Stimulated activated CD8-positive, alpha-beta memory T cell treated with anti-CD3 and anti-CD28 coated beads, Interleukin-7, amount 100 ng/mL, for 1 hour (primary cell): ENCODE results near the gene DDX47.

Experiments used
- DNase-seq, 2 donors: peaks; one replicate each; pipeline ENCODE4 v3.0.0-alpha.2; 2020; ENCODE audit warnings: low read depth in 2 of 2

DDX47 gene

DNA sequence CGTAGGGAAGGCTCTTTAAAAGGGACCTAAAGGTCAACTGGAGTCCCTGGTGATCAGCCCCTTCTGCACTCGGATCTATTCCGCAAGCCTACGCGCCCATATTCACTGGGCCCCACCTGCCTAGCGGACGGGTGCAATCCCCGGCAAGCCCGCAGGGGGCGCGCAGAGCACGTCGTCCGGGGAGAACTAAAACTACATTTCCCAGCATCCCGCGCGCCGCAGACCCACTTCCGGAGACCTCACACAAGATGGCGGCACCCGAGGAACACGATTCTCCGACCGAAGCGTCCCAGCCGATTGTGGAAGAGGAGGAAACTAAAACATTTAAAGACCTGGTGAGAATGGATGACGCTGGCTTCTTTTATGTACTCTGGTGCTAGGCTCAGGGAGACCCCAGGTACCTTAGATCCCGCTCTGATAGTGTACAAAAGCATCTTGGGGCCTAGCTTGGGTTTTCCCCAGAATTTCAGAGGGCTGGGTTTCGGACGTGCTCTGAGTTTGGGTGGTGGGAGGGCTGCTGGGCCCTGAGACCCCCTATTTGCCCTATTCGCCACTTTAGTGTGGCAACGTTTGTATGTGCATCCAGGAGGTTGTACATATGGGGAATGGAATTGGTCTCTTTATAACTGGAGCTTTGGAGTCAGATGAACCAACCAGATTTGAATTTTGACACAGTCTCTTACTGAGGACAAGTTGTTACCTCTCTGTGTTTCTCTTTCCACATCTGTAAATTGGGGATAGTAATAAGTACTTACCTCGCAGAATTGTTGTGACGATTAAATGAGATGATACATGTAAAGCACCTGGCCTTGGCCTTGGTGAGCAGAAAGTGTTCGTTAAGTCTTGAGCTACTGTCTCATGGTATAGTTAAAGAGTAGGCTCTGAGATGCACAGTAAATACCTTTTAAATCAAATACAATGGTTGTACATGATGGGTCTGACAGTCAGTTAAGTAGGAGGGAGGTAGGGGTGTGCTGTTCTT, at the start of gene DDX47:
Gene DDX47 (plus strand): TSS at position 227 of the 982 bp plus-strand sequence. CDS start 22 bp downstream, at position 249.
- DNase-seq = peak; percentile 96 to 97

GRCh38 chr12:12764824-12765223, 48.3 kb upstream of the DDX47 start:
- no peak for DNase-seq

DNA sequence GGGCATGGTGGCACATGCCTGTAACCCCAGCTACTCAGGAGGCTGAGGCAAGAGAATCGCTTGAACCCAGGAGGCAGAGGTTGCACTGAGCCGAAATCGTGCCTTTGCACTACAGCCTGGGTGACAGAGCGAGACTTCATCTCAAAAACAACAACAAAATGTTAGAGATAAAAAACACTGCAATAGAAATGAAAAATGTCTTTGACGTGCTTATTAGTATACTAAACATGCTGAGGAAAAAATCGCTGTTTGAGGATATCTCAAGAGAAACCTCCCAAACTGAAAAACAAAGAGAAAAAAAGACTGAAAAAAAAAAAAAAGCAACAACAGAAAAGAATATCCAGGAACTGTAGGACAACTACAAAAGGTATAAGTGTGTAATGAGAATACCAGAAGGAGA, 42.9 kb upstream of the DDX47 start:
- no peak for DNase-seq

DNA sequence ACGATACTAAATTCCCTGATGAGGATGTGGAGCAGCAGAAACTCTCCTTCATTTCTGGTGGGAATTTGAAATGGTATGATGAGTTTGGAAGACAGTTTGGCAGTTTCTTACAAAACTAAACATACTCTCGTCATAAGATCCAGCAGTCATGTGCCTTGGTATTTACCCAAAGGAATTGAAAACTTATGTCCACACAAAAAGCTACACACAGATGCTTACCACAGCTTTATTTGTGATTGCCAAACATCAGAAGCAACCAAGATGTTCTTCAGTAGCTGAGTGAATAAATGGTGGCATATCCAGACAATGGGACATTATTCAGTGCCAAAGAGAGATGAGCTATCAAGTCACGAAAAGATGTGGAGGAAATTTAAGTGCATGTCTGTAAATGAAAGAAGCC, 38.4 kb upstream of the DDX47 start:
- DNase-seq = no peak

- DNase-seq = no peak
Observed at GRCh38 chr12:12776261-12776660, 36.9 kb upstream of the DDX47 start.

GRCh38 chr12:12777092-12777491, 36.1 kb upstream of the DDX47 start:
- DNase-seq = no peak

DNA sequence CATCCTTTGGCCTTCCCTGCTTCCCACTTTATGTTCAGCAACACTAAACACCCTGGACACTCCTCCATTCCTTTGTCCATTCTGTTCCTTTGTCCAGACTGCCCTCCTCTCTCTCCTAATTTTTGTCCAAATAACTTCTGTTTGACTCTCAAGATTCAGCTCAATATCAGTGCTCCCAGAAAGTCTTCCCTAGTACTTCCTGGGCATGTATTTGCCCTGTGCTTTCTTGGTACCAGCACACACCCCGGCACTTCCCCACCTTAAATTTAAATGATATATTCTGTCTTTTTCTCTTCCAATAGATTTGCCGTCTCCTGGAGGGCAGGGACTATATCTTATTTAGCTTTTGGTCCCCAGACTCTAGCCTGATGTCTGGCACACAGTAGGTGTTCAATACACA, 34.1 kb upstream of the DDX47 start:
- DNase-seq = no peak

GRCh38 chr12:12779529-12779928, 33.6 kb upstream of the DDX47 start:
- DNase-seq = no peak

DNA sequence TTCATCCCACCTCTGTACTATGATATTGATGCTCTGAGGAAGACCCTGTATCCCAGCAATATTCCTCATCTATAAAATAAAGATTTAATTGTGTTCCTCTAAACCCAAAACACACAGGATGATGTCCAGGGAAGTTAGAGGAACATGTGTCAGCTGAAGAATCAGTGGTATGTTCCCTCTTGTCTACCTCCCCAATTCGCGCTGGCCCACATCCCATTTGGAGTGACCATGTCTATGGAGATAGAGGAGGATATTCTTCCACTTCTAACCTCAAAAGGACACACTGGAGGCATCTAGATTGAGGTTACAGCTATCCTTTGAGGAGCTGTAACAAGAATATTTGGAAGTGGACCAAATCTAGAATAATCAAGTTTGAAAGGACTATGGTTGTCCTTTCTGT, 29.0 kb upstream of the DDX47 start:
- DNase-seq = no peak

GRCh38 chr12:12784911-12785814, 28.0 kb upstream of the DDX47 start, which contains the start of gene APOLD1:
TSS of gene APOLD1 (plus strand) at chr12:12785659. CDS start at chr12:12785692, 33 bp downstream.
- DNase-seq = no peak

GRCh38 chr12:12786351-12786705, 26.8 kb upstream of the DDX47 start:
- DNase-seq = no peak

DNA sequence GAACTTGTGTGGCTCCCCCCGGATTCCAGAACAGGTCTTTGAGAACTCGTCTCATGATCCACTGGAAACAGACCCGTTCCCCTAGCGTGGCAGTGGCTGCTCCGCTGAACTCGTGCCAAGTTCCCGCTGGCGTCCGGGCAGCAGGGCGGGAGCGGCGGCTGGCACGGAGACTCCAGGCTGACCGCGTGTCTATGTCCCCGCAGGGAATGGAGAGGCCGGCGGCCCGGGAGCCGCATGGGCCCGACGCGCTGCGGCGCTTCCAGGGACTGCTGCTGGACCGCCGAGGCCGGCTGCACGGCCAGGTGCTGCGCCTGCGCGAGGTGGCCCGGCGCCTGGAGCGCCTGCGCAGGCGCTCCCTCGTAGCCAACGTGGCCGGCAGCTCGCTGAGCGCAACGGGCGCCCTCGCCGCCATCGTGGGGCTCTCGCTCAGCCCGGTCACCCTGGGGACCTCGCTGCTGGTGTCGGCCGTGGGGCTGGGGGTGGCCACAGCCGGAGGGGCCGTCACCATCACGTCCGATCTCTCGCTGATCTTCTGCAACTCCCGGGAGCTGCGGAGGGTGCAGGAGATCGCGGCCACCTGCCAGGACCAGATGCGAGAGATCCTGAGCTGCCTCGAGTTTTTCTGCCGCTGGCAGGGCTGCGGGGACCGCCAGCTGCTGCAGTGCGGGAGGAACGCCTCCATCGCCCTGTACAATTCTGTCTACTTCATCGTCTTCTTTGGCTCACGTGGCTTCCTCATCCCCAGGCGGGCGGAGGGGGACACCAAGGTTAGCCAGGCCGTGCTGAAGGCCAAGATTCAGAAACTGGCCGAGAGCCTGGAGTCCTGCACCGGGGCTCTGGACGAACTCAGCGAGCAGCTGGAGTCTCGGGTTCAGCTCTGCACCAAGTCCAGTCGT, 26.2 kb upstream of the DDX47 start:
- peak; percentile 35 to 49 for DNase-seq

GRCh38 chr12:12788131-12788530, 25.0 kb upstream of the DDX47 start:
- no peak for DNase-seq

DNA sequence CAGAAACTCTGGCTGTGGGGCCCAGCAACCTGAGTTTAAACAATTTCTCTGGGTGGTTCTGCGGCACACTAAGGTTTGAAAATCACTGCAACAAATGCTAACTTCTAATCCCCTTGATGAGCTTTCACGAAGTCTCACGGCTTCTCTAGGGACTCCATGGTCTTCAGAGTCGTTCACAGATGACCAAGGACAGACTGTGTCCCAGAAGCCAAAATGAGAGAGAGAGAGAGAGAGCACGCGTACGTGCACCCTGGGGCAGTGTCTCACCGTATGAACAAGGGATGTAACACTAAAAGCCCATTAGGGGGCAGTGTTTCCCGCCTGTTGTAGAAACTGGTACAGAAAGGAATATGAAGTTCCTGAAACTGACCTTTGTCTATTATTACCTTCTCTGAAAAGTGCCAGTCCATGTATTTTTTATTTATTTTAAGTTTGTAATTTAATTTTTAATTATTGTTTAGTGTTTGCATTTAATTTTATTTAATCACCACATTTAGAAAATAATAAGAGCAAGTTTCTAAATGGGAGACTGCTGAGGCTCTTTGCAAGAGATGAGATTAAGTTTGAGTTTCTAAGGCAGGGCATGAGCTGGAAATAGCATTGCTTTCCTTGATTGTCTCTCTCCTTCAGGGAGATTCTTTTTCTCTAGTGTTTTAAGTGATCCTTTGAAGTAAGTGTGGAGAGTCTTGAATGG, 24.3 kb upstream of the DDX47 start:
- DNase-seq = peak in 1 of 2 donors; percentile 34

DNA sequence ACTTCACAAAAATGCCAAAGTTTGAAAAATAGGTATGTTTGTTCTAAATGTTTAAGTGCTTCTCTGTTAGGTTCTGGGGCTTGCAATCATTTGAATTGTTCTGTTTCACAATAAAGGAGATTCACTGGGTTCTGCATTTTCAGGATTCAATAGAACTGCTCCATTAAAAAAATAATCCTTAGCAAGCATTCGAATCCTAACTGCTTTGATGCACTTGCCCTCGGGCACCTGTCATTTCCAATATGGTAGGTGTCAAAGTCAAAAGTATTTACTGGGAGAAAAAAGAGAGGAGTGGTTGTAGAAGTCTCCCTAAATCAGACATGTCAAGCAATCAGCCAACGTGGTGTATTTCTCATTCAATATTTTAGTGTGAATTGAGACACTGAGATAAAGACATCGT, 22.2 kb upstream of the DDX47 start:
- DNase-seq = no peak

DNA sequence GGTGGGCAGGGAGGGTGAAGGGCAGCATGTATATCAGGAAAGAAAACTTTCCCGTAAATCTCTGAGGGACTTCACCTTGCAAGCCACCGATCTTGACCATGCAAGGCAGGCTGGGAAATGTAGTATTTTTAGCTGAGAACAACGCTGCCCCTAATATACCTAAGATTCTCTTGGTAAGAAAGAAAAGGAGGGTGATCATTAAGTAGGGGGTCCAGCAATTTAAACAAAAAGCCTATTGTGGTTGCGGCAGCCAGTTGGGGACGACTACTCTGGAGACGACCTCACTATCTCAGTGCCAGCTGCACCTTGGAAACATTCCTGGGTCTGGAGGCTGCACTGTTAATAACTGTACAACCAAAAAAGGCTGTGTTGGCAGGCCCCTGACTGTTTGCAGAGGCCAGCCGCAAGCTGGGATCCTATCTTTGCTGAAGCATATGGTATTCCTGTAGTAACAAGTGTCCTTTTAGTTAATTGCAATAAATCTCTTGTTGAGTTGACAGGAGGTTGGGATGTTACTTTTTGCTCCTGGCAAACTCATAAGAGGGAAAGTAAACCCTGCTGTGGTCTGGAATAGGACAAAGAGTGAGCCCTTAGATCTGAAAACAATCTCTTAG, 21.3 kb upstream of the DDX47 start:
- DNase-seq = no peak

- DNase-seq = no peak
Observed at GRCh38 chr12:12792421-12792820, 20.7 kb upstream of the DDX47 start.

GRCh38 chr12:12794686-12795085, 18.5 kb upstream of the DDX47 start:
- no peak for DNase-seq

DNA sequence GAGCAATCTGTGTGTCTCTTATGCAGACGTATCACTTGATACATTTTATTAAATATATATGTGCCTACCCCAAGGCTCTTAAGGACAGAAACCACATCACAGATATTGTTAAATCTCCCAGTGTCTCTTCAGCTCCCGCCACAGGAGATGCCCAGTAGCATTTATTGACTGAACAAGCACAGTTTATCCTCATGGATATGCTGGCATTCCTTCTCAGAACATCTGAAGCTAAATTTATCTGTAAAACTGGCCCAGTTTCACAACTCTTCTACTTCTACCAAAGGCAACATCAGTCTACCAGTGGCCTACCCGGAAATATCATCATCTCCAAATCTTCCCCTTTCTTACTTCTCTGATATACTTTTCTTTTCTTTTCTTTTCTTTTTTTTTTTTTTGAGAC, 17.0 kb upstream of the DDX47 start:
- no peak for DNase-seq
